GM12878 (cell line): ENCODE measurements around the gene SLFN14. TPM values are rescaled to one million over a fixed set of nuclear protein-coding genes. Genes with fewer than 3 reads are reported as not detected.
"Not testable (repeated sequence)": the region's sequence is repeated elsewhere in the genome, so short reads cannot be mapped to it uniquely, and the experiment has no call there.

Experiments
- ATAC-seq: fragments of 200-7000 bp; cut with Tn5 transposase; 3 replicates; pipeline ENCODE4 v1.9.1; 2020; ENCODE audit warnings: mild to moderate bottlenecking, moderate library complexity
- BruUV-seq: library from RNA; stranded (reverse); fragments of 400-500 nt; replicated peaks from 2 replicates; lab custom pipeline; 2021; lab: Mats Ljungman, UMichigan
- CTCF ChIA-PET: fragments of 300-600 bp; sonication (Branson Sonifier 250); formaldehyde crosslinking; extraction: SDS; loops from one replicate; lab custom pipeline; 2021; ENCODE audit warnings: inconsistent platforms; lab: Yijun Ruan, JAX
- POLR2A ChIA-PET: fragments of 350-600 bp; formaldehyde crosslinking; extraction: SDS; loops from one replicate; lab custom pipeline; 2021; ENCODE audit warnings: inconsistent platforms; lab: Charles Lee
- RAD21 ChIA-PET: fragments of 300-600 bp; sonication (Branson Sonifier 250); formaldehyde crosslinking; loops from one replicate; lab custom pipeline; 2023; ENCODE audit warnings: antibody characterized with exemption; ENCODE audit not compliant: unreplicated experiment; lab: Charles Lee
- SMC1A ChIA-PET: fragments of 300-600 bp; sonication (Branson Sonifier 250); formaldehyde crosslinking; loops from one replicate; lab custom pipeline; 2023; ENCODE audit not compliant: unreplicated experiment, uncharacterized antibody; lab: Charles Lee
- DNase-seq: peaks from one replicate; pipeline ENCODE4 v3.0.0-alpha.2; 2011; ENCODE audit warnings: low read depth, low spot score
- FAIRE-seq: peaks from 3 replicates; lab custom pipeline; 2011; peaks lifted over from hg19 to GRCh38; lab: Jason Lieb, UNC
- H2AFZ ChIP-seq: 2 replicates; pipeline ENCODE4 v1.6.0; 2011; ENCODE audit warnings: low read depth, low read length, control low read depth; ENCODE audit not compliant: control insufficient read depth
- H3K27ac ChIP-seq: 2 replicates; pipeline ENCODE4 v1.5.1; 2011; ENCODE audit warnings: control low read depth; ENCODE audit not compliant: control insufficient read depth, insufficient read depth
- H3K27me3 ChIP-seq, 2 experiments: replicated peaks in 1 of 2; 2 replicates each; pipeline versions ENCODE4 v1.6.0 to v1.6.1; 2011; ENCODE audit warnings: low read length in 1 of 2; ENCODE audit not compliant: control insufficient read depth in 2 of 2, insufficient read depth in 2 of 2
- H3K36me3 ChIP-seq, 2 experiments: 2 replicates each; pipeline ENCODE4 v1.5.1; 2011; ENCODE audit warnings: low read length in 1 of 2; ENCODE audit not compliant: control insufficient read depth in 2 of 2, insufficient read depth in 2 of 2
- H3K4me1 ChIP-seq: 2 replicates; pipeline ENCODE4 v1.6.1; 2011; ENCODE audit warnings: mild to moderate bottlenecking, low read length, moderate library complexity, mixed read lengths; ENCODE audit not compliant: control insufficient read depth, insufficient read depth
- H3K4me2 ChIP-seq: 2 replicates; pipeline ENCODE4 v1.6.0; 2011; ENCODE audit warnings: control low read depth; ENCODE audit not compliant: control insufficient read depth, insufficient read depth
- H3K4me3 ChIP-seq: fragments of 200-600 bp; sonication (generic); 2 replicates; pipeline ENCODE4 v1.5.1; 2016
- H3K79me2 ChIP-seq: 2 replicates; pipeline ENCODE4 v1.6.0; 2011; ENCODE audit warnings: low read length; ENCODE audit not compliant: control insufficient read depth, insufficient read depth
- H3K9ac ChIP-seq: 2 replicates; pipeline ENCODE4 v1.8.0; 2011; ENCODE audit warnings: low read length, control low read depth, mixed read lengths; ENCODE audit not compliant: control insufficient read depth, insufficient read depth
- H3K9me3 ChIP-seq: replicated peaks from 3 replicates; pipeline ENCODE4 v1.5.1; 2011; ENCODE audit warnings: mild to moderate bottlenecking, low read length; ENCODE audit not compliant: control insufficient read depth, insufficient read depth
- H4K20me1 ChIP-seq: 2 replicates; pipeline ENCODE4 v1.6.0; 2011; ENCODE audit not compliant: control insufficient read depth, insufficient read depth
- FOXK2 ChIP-seq: fragments of 450-650 bp; IDR thresholded peaks from 2 replicates; pipeline ENCODE4 v1.6.1; 2017; ENCODE audit warnings: mild to moderate bottlenecking, moderate library complexity
- HDGF ChIP-seq: fragments of 450-650 bp; IDR thresholded peaks from 2 replicates; pipeline ENCODE4 v1.6.1; 2016; ENCODE audit warnings: antibody characterized with exemption
- JUND ChIP-seq: IDR thresholded peaks from 2 replicates; pipeline ENCODE4 v1.6.1; 2012; ENCODE audit warnings: low read depth, mild to moderate bottlenecking, low read length, improper control_type of control experiment, moderate library complexity
- KLF5 ChIP-seq: fragments of 450-650 bp; IDR thresholded peaks from 2 replicates; pipeline ENCODE4 v1.6.1; 2014; ENCODE audit warnings: mild to moderate bottlenecking; ENCODE audit not compliant: partially characterized antibody
- SP1 ChIP-seq: IDR thresholded peaks from one replicate; pipeline ENCODE4 v1.6.1; 2011; ENCODE audit warnings: low read depth, low read length
- TCF3 ChIP-seq: IDR thresholded peaks from 2 replicates; pipeline ENCODE4 v1.6.1; 2012; ENCODE audit warnings: low read depth, mild to moderate bottlenecking, low read length, borderline replicate concordance; ENCODE audit not compliant: insufficient read depth
- ZNF384 ChIP-seq: IDR thresholded peaks from 2 replicates; pipeline ENCODE4 v1.6.1; 2012; ENCODE audit warnings: low read depth, mild to moderate bottlenecking, low read length, improper control_type of control experiment, borderline replicate concordance
- WGBS: methylation state at CpG from one replicate; pipeline ENCODE4 v1.1.6; 2016; ENCODE audit warnings: low lambda C conversion rate; ENCODE audit not compliant: insufficient replicate concordance, insufficient coverage; ENCODE audit errors: missing lambda C conversion rate; 5-methylcytosine and 5-hydroxymethylcytosine counted together
- in situ Hi-C: fragments of 300-500 bp; cut with MboI; formaldehyde crosslinking; loops from 9 replicates; pipeline ENCODE4 v1.14.3; 2018; ENCODE audit warnings: mixed read lengths
- intact Hi-C: fragments of 100-400 bp; cut with micrococcal nuclease; formaldehyde crosslinking; loops from one replicate; pipeline ENCODE4 v1.14.2; 2022; ENCODE audit not compliant: unreplicated experiment
- polyA plus RNA-seq, 11 experiments: library from polyadenylated mRNA; depleted of rRNA in 4 of 11; unstranded in 6 of 11; stranded (reverse) in 5 of 11; fragments of >200 nt; fragmentation: Nextera tagmentation in 4 of 11; fragmentation: Illumina TruSeq in 1 of 11; extraction: Ambion mirVana in 4 of 11; extraction: Trizol in 1 of 11; gene quantifications; 1 replicate in 1 of 11; 2 replicates in 10 of 11; pipeline versions ENCODE4 v1.2.1 to v1.2.3, GENCODE V29; 2011 to 2016; ENCODE audit warnings: inconsistent platforms in 2 of 11, missing spikeins in 2 of 11, low read depth in 1 of 11
- total RNA-seq, 4 experiments: library from RNA; depleted of rRNA in 3 of 4; stranded (reverse); fragments of >200 nt in 3 of 4; fragmentation: Illumina TruSeq in 1 of 4; extraction: Trizol in 1 of 4; gene quantifications; 2 replicates each; pipeline versions ENCODE4 v1.2.1 to v1.2.3, GENCODE V29; 2013 to 2021
- TF ChIP-seq, protein P1 (sequence below): fragments of 450-650 bp; IDR thresholded peaks from 2 replicates; pipeline ENCODE4 v1.6.1; 2016; ENCODE audit warnings: mild to moderate bottlenecking
- TF ChIP-seq, protein P2 (sequence below): IDR thresholded peaks from 2 replicates; pipeline ENCODE4 v1.6.1; 2012; ENCODE audit warnings: improper control_type of control experiment, low read depth, low read length; ENCODE audit not compliant: insufficient replicate concordance

The SLFN14 gene
- total and polyA plus RNA-seq, 10 of the 15 experiments (the other 5 are each of a cell fraction or from before 2014, with no cell fraction given) = 0.06 to 0.11 (median 0.06) TPM; not detected in 7

DNA sequence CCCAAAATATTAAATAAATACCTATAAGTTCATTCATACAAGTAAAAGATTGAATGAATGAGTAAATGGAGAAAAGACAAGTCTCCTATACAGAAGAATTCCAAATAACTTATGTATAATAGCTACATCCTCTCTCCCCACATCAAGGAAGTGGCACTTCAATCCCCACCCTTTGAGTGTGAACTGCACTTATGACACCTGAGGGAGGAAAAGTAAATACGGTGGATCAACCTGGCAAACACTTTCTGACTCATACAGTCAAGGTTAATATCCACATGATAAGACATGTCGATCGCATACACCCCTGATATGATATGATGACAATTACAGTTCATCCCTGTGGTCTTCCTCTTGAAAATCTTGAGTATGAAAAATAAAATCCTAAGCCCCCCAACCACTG is 41.2 kb downstream of the SLFN14 start:
- no TSS peak for BruUV-seq
- TF ChIP-seq ZNF384 = no peak
- TF ChIP-seq FOXK2 = no peak
- no peak for TF ChIP-seq KLF5
- TF ChIP-seq JUND = no peak
- TF ChIP-seq, protein P1, sequence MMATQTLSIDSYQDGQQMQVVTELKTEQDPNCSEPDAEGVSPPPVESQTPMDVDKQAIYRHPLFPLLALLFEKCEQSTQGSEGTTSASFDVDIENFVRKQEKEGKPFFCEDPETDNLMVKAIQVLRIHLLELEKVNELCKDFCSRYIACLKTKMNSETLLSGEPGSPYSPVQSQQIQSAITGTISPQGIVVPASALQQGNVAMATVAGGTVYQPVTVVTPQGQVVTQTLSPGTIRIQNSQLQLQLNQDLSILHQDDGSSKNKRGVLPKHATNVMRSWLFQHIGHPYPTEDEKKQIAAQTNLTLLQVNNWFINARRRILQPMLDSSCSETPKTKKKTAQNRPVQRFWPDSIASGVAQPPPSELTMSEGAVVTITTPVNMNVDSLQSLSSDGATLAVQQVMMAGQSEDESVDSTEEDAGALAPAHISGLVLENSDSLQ = no peak
- no peak for TF ChIP-seq SP1
- no peak for TF ChIP-seq HDGF
- TF ChIP-seq, protein P2, sequence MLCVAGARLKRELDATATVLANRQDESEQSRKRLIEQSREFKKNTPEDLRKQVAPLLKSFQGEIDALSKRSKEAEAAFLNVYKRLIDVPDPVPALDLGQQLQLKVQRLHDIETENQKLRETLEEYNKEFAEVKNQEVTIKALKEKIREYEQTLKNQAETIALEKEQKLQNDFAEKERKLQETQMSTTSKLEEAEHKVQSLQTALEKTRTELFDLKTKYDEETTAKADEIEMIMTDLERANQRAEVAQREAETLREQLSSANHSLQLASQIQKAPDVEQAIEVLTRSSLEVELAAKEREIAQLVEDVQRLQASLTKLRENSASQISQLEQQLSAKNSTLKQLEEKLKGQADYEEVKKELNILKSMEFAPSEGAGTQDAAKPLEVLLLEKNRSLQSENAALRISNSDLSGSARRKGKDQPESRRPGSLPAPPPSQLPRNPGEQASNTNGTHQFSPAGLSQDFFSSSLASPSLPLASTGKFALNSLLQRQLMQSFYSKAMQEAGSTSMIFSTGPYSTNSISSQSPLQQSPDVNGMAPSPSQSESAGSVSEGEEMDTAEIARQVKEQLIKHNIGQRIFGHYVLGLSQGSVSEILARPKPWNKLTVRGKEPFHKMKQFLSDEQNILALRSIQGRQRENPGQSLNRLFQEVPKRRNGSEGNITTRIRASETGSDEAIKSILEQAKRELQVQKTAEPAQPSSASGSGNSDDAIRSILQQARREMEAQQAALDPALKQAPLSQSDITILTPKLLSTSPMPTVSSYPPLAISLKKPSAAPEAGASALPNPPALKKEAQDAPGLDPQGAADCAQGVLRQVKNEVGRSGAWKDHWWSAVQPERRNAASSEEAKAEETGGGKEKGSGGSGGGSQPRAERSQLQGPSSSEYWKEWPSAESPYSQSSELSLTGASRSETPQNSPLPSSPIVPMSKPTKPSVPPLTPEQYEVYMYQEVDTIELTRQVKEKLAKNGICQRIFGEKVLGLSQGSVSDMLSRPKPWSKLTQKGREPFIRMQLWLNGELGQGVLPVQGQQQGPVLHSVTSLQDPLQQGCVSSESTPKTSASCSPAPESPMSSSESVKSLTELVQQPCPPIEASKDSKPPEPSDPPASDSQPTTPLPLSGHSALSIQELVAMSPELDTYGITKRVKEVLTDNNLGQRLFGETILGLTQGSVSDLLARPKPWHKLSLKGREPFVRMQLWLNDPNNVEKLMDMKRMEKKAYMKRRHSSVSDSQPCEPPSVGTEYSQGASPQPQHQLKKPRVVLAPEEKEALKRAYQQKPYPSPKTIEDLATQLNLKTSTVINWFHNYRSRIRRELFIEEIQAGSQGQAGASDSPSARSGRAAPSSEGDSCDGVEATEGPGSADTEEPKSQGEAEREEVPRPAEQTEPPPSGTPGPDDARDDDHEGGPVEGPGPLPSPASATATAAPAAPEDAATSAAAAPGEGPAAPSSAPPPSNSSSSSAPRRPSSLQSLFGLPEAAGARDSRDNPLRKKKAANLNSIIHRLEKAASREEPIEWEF = no peak
- no peak for TF ChIP-seq TCF3
- Histone ChIP-seq H3K9me3 (no peaks in the 10 kb centered on the region; the same call in 2 of the 3 replicates), H3K27me3 (no peaks in the 10 kb centered on the region), H3K79me2 (peaks cover 41% of the 10 kb centered on the region), H2AFZ (no peak overlapping the region), H3K36me3 (peaks cover 2 to 10% of the 10 kb centered on the region in 2 experiments; a peak in 3 of 4 replicates), H3K27ac (no peak overlapping the region), H4K20me1 (no peaks in the 10 kb centered on the region; the same call in 1 of the 2 replicates), H3K4me2 (no peak overlapping the region), H3K4me3 (no peak overlapping the region), H3K9ac (no peak overlapping the region), H3K4me1 (0 out of 2 replicates have a peak, but pooled peaks cover 3% of the 10 kb centered on the region)
- ChIA-PET RAD21 (no interaction called here), SMC1A (interaction anchor here (1.0 to 1.4 kb wide), 4 partner anchors 14 to 21 kb away, joined by 3 read pairs; no protein-coding TSS in a partner anchor), CTCF (interaction anchor here (1.5 kb wide), 1 partner anchor 14 kb away, joined by 3 read pairs; no protein-coding TSS in a partner anchor), POLR2A (interaction anchor here (0.9 kb wide), 1 partner anchor 23 kb away, joined by 5 read pairs; no protein-coding TSS in a partner anchor)
- in situ Hi-C loops = no loop called here
- DNase-seq (no peak), ATAC-seq (no peak), FAIRE-seq (no peak)
- 85% methylated on average over 3 of the region's 3 CpGs for WGBS
- intact Hi-C loops = no loop called here

DNA sequence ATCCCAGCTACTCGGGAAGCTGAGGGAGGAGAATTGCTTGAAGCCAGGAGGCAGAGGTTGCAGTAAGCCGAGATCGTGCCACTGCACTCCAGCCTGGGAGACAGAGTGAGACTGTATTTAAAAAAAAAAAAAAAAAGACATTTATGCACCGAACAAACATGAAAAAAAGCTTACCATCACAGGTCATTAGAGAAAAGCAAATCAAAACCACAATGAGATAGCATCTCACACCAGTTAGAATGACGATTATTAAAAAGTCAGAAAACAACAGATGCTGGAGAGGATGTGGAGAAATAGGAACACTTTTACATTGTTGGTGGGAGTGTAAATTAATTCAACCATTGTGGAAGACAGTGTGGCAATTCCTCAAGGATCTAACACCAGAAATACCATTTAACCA is 42.2 kb downstream of the SLFN14 start:
- POLR2A ChIA-PET = interaction anchor here (0.9 kb wide), 1 partner anchor 24 kb away, joined by 5 read pairs; no protein-coding TSS in a partner anchor
- ATAC-seq, intact Hi-C loops: not testable (repeated sequence)

More for the DNA sequence above, 42.2 kb downstream of the SLFN14 start:
- H3K4me3 ChIP-seq, DNase-seq, H3K27me3 ChIP-seq, FAIRE-seq, RAD21 ChIA-PET, H3K9ac ChIP-seq, BruUV-seq, H3K9me3 ChIP-seq, H4K20me1 ChIP-seq, in situ Hi-C loops, H2AFZ ChIP-seq, H3K4me1 ChIP-seq, H3K4me2 ChIP-seq, H3K27ac ChIP-seq: not testable (repeated sequence)
- CTCF ChIA-PET = interaction anchor here (0.6 kb wide), 1 partner anchor 586 kb away, joined by 3 read pairs; no protein-coding TSS in a partner anchor
- 99% methylated on average over 5 of the region's 5 CpGs for WGBS
- SMC1A ChIA-PET = interaction anchor here (1.4 to 1.5 kb wide), 2 partner anchors 31 to 33 kb away, joined by 4 to 6 read pairs; no protein-coding TSS in a partner anchor
- H3K36me3 ChIP-seq = peaks cover 2 to 16% of the 10 kb centered on the region in 2 experiments; a peak in 3 of 4 replicates
- H3K79me2 ChIP-seq = peaks cover 38% of the 10 kb centered on the region
